ENCODE measurements around the gene SAXO2.
"Not testable (repeated sequence)": the region's sequence is repeated elsewhere in the genome, so short reads cannot be mapped to it uniquely, and the experiment has no call there.

Gene SAXO2

GRCh38 chr15:82231233-82231632 lies 31.4 kb upstream of the SAXO2 start:
- H4K20me1 ChIP-seq (ENCODE audit: insufficient read depth, low read length) = no peaks in the 10 kb centered on the region
- ATAC-seq (ENCODE audit: insufficient read depth, low read depth) = no peak
- no peak overlapping the region for H3K9ac ChIP-seq (ENCODE audit: low read depth, low read length)
- H2AFZ ChIP-seq (ENCODE audit: low read depth, low read length) = no peak overlapping the region
- no peak overlapping the region for H3K4me3 ChIP-seq (ENCODE audit: low read depth in 1 of 2, low read length in 2 of 2)
- no peaks in the 10 kb centered on the region for H3K9me3 ChIP-seq (ENCODE audit: insufficient read depth, low read length, severe bottlenecking)
- no peak for TF ChIP-seq EZH2 (IDR thresholded peaks at IDR 0.05; ENCODE audit: borderline replicate concordance, low read depth, low read length, severe bottlenecking)
- no peak for TF ChIP-seq CTCF (IDR thresholded peaks at IDR 0.05; ENCODE audit: borderline replicate concordance, extremely low read depth, low read length, poor library complexity, severe bottlenecking)
- H3K27ac ChIP-seq (ENCODE audit: low read length) = no peak overlapping the region
- peaks cover 30% of the 10 kb centered on the region for H3K36me3 ChIP-seq (ENCODE audit: insufficient read depth, low read length)
- H3K79me2 ChIP-seq (ENCODE audit: insufficient read depth, low read length) = no peaks in the 10 kb centered on the region
- H3K4me1 ChIP-seq (ENCODE audit: insufficient read depth, low read length) = no peaks in the 10 kb centered on the region
- H3K27me3 ChIP-seq (ENCODE audit: insufficient read depth, low read length, poor library complexity) = no peaks in the 10 kb centered on the region
- no peak overlapping the region for H3K4me2 ChIP-seq (ENCODE audit: insufficient read depth, low read length)
- no peak for DNase-seq

GRCh38 chr15:82231842-82232241 lies 30.8 kb upstream of the SAXO2 start:
- Histone ChIP-seq H3K9me3 (ENCODE audit: insufficient read depth, low read length, severe bottlenecking) (no peaks in the 10 kb centered on the region), H4K20me1 (ENCODE audit: insufficient read depth, low read length) (no peaks in the 10 kb centered on the region), H3K27ac (ENCODE audit: low read length) (no peak overlapping the region), H3K9ac (ENCODE audit: low read depth, low read length) (no peak overlapping the region), H3K4me1 (ENCODE audit: insufficient read depth, low read length) (no peaks in the 10 kb centered on the region), H3K4me2 (ENCODE audit: insufficient read depth, low read length) (no peak overlapping the region), H3K36me3 (ENCODE audit: insufficient read depth, low read length) (peaks cover 26% of the 10 kb centered on the region), H2AFZ (ENCODE audit: low read depth, low read length) (no peak overlapping the region), H3K4me3 (ENCODE audit: low read depth in 1 of 2, low read length in 2 of 2) (no peak overlapping the region), H3K79me2 (ENCODE audit: insufficient read depth, low read length) (no peaks in the 10 kb centered on the region), H3K27me3 (ENCODE audit: insufficient read depth, low read length, poor library complexity) (no peaks in the 10 kb centered on the region)
- ATAC-seq (ENCODE audit: insufficient read depth, low read depth) (no peak), DNase-seq (no peak)
- no peak for TF ChIP-seq EZH2 (IDR thresholded peaks at IDR 0.05; ENCODE audit: borderline replicate concordance, low read depth, low read length, severe bottlenecking)
- TF ChIP-seq CTCF (IDR thresholded peaks at IDR 0.05; ENCODE audit: borderline replicate concordance, extremely low read depth, low read length, poor library complexity, severe bottlenecking) = no peak

- not testable (repeated sequence) for H3K27ac ChIP-seq (ENCODE audit: low read length); H3K9ac ChIP-seq (ENCODE audit: low read depth, low read length); H3K4me1 ChIP-seq (ENCODE audit: insufficient read depth, low read length); ATAC-seq (ENCODE audit: insufficient read depth, low read depth); H4K20me1 ChIP-seq (ENCODE audit: insufficient read depth, low read length); DNase-seq; H3K27me3 ChIP-seq (ENCODE audit: insufficient read depth, low read length, poor library complexity); H3K79me2 ChIP-seq (ENCODE audit: insufficient read depth, low read length); H3K4me2 ChIP-seq (ENCODE audit: insufficient read depth, low read length); H2AFZ ChIP-seq (ENCODE audit: low read depth, low read length); H3K4me3 ChIP-seq (ENCODE audit: low read depth in 1 of 2, low read length in 2 of 2); H3K9me3 ChIP-seq (ENCODE audit: insufficient read depth, low read length, severe bottlenecking)
- H3K36me3 ChIP-seq (ENCODE audit: insufficient read depth, low read length) = peaks cover 20% of the 10 kb centered on the region
These were observed 24.6 kb upstream of the SAXO2 start for GRCh38 chr15:82237944-82238534.

- DNase-seq = no peak
- no peaks in the 10 kb centered on the region for H3K79me2 ChIP-seq (ENCODE audit: insufficient read depth, low read length)
- no peak overlapping the region for H3K4me2 ChIP-seq (ENCODE audit: insufficient read depth, low read length)
- H3K9ac ChIP-seq (ENCODE audit: low read depth, low read length) = no peak overlapping the region
- TF ChIP-seq CTCF (IDR thresholded peaks at IDR 0.05; ENCODE audit: borderline replicate concordance, extremely low read depth, low read length, poor library complexity, severe bottlenecking) (no peak), EZH2 (IDR thresholded peaks at IDR 0.05; ENCODE audit: borderline replicate concordance, low read depth, low read length, severe bottlenecking) (no peak)
- H3K4me3 ChIP-seq (ENCODE audit: low read depth in 1 of 2, low read length in 2 of 2) = no peak overlapping the region
- H3K27me3 ChIP-seq (ENCODE audit: insufficient read depth, low read length, poor library complexity) = no peaks in the 10 kb centered on the region
- no peaks in the 10 kb centered on the region for H4K20me1 ChIP-seq (ENCODE audit: insufficient read depth, low read length)
- H3K27ac ChIP-seq (ENCODE audit: low read length) = no peak overlapping the region
- no peaks in the 10 kb centered on the region for H3K4me1 ChIP-seq (ENCODE audit: insufficient read depth, low read length)
- H3K36me3 ChIP-seq (ENCODE audit: insufficient read depth, low read length) = peaks cover 20% of the 10 kb centered on the region
- no peak for ATAC-seq (ENCODE audit: insufficient read depth, low read depth)
- H2AFZ ChIP-seq (ENCODE audit: low read depth, low read length) = no peak overlapping the region
- H3K9me3 ChIP-seq (ENCODE audit: insufficient read depth, low read length, severe bottlenecking) = no peaks in the 10 kb centered on the region
These were observed 22.8 kb upstream of the SAXO2 start for GRCh38 chr15:82239685-82240391.

- not testable (repeated sequence) for H3K9me3 ChIP-seq (ENCODE audit: insufficient read depth, low read length, severe bottlenecking); H3K27ac ChIP-seq (ENCODE audit: low read length); H3K9ac ChIP-seq (ENCODE audit: low read depth, low read length); DNase-seq; ATAC-seq (ENCODE audit: insufficient read depth, low read depth); H3K4me3 ChIP-seq (ENCODE audit: low read depth in 1 of 2, low read length in 2 of 2); H3K4me2 ChIP-seq (ENCODE audit: insufficient read depth, low read length); H3K27me3 ChIP-seq (ENCODE audit: insufficient read depth, low read length, poor library complexity); H3K4me1 ChIP-seq (ENCODE audit: insufficient read depth, low read length); H3K79me2 ChIP-seq (ENCODE audit: insufficient read depth, low read length); H4K20me1 ChIP-seq (ENCODE audit: insufficient read depth, low read length); H2AFZ ChIP-seq (ENCODE audit: low read depth, low read length)
- H3K36me3 ChIP-seq (ENCODE audit: insufficient read depth, low read length) = peaks cover 24% of the 10 kb centered on the region
These were observed 20.6 kb upstream of the SAXO2 start for GRCh38 chr15:82241836-82242499.
